Left ventricle myocardium inferior (tissue), 1 donor: ENCODE results near the gene RAP1B. TPM values are rescaled to one million over a fixed set of nuclear protein-coding genes. Genes with fewer than 3 reads are reported as not detected.

Experiments used
- DNase-seq: peaks from one replicate; pipeline ENCODE4 v3.0.0-alpha.2; 2020
- H3K27ac ChIP-seq: fragments of 200-600 bp; replicated peaks from 2 replicates; pipeline ENCODE4 v1.8.0; 2021
- H3K27me3 ChIP-seq: fragments of 200-600 bp; 2 replicates; pipeline ENCODE4 v1.8.0; 2021; ENCODE audit warnings: low read depth
- H3K36me3 ChIP-seq: fragments of 200-600 bp; 2 replicates; pipeline ENCODE4 v1.8.0; 2021
- H3K4me1 ChIP-seq: fragments of 200-600 bp; 2 replicates; pipeline ENCODE4 v1.8.0; 2021
- H3K4me3 ChIP-seq: fragments of 200-600 bp; 2 replicates; pipeline ENCODE4 v1.8.0; 2021; ENCODE audit warnings: mild to moderate bottlenecking, moderate library complexity
- H3K9me3 ChIP-seq: fragments of 200-600 bp; replicated peaks from 2 replicates; pipeline ENCODE4 v1.8.0; 2021
- intact Hi-C: fragments of 100-400 bp; cut with micrococcal nuclease; formaldehyde crosslinking; loops from one replicate; pipeline ENCODE4 v1.11.0; 2022
- total RNA-seq: library from RNA; stranded (reverse); fragmentation: NEBNext Ultra II Directional; extraction: Animal tissue kit (Norgen Biotek cat#: 25700); gene quantifications from one replicate; pipeline ENCODE4 v1.2.1, GENCODE V29; 2021
- TF ChIP-seq, protein P1 (sequence below): fragments of 200-600 bp; IDR thresholded peaks from 2 replicates; pipeline ENCODE4 v1.8.0; 2021; ENCODE audit warnings: antibody characterized with exemption, mild to moderate bottlenecking, borderline replicate concordance
- donor health status: DM: no; HTN: yes; CAD: no; lungs with severe emphysema.

Gene RAP1B
- total RNA-seq, 1 donor from 2014 or later = 41.5 TPM

DNA sequence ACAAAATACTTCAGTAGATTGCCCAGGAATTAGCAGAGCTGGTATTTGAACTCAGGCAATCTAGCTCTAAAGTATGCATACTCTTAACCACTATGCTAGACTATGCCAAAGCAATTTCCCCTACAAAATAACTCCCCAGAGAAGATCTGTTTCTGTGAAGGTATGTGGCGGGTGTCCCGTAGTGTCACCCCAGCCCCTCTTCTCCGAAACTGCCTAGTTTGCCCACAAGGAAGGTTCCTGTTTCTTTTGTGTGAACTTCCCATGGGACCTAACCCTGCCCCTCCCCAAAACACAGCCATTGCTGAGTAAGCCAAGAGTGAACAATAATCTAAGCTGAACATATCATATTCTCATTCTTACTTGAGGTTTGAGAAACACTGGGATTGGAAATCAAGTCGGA is 15.5 kb upstream of the RAP1B start:
- no peaks in the 10 kb centered on the region for H3K27me3 ChIP-seq
- no peak overlapping the region for H3K4me3 ChIP-seq
- TF ChIP-seq, protein P1, sequence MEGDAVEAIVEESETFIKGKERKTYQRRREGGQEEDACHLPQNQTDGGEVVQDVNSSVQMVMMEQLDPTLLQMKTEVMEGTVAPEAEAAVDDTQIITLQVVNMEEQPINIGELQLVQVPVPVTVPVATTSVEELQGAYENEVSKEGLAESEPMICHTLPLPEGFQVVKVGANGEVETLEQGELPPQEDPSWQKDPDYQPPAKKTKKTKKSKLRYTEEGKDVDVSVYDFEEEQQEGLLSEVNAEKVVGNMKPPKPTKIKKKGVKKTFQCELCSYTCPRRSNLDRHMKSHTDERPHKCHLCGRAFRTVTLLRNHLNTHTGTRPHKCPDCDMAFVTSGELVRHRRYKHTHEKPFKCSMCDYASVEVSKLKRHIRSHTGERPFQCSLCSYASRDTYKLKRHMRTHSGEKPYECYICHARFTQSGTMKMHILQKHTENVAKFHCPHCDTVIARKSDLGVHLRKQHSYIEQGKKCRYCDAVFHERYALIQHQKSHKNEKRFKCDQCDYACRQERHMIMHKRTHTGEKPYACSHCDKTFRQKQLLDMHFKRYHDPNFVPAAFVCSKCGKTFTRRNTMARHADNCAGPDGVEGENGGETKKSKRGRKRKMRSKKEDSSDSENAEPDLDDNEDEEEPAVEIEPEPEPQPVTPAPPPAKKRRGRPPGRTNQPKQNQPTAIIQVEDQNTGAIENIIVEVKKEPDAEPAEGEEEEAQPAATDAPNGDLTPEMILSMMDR = no peak
- no peaks in the 10 kb centered on the region for H3K4me1 ChIP-seq
- peaks cover 35% of the 10 kb centered on the region for H3K9me3 ChIP-seq
- H3K36me3 ChIP-seq = no peaks in the 10 kb centered on the region
- intact Hi-C loops = no loop called here
- H3K27ac ChIP-seq = no peak overlapping the region
- no peak for DNase-seq

DNA sequence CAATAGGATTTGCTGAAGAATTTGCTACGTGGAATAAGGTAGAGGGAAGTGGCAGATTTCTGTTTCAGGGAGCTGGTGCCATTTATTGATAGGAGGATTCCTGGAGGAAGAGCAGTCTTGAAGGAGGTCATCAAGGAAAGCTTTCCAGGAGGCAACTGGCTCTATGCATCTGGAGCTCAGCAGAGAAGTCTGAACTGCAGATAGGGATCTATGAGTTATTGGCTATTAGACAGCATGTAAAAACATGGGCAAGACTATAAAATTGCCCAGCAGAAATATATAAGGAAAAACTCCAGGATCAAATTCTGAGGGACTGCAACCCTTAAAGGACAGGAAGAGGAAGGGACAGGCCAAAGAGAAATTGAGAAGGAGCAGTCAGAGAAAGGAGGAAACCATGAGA is 8.9 kb upstream of the RAP1B start:
- Histone ChIP-seq H3K27ac (no peak overlapping the region), H3K4me1 (no peaks in the 10 kb centered on the region), H3K9me3 (no peaks in the 10 kb centered on the region), H3K27me3 (no peaks in the 10 kb centered on the region), H3K36me3 (no peaks in the 10 kb centered on the region), H3K4me3 (no peak overlapping the region)
- TF ChIP-seq, protein P1 = no peak
- intact Hi-C loops = no loop called here
- DNase-seq = no peak

DNA sequence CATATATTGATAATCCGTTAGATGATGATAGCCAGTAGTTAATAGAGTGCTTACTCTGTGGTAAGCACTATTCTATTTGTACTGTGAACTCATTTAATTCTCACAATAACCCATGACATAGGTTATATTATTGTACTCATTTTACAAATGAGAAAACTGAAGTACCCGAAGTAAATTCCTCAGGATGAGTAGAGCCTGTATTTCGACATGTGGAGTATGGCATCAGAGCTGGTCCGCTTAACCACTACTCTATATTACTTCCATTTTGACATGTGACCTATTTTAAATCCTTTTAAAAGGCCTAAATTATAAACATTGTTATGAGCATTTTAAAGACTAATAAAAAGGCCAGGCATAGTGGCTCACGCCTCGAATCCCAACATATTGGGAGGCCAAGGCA is 8.0 kb upstream of the RAP1B start:
- intact Hi-C loops = no loop called here
- no peaks in the 10 kb centered on the region for H3K27me3 ChIP-seq
- H3K36me3 ChIP-seq = no peaks in the 10 kb centered on the region
- no peak overlapping the region for H3K4me3 ChIP-seq
- no peak for DNase-seq
- TF ChIP-seq, protein P1 = no peak
- H3K4me1 ChIP-seq = no peaks in the 10 kb centered on the region
- no peaks in the 10 kb centered on the region for H3K9me3 ChIP-seq
- no peak overlapping the region for H3K27ac ChIP-seq

DNA sequence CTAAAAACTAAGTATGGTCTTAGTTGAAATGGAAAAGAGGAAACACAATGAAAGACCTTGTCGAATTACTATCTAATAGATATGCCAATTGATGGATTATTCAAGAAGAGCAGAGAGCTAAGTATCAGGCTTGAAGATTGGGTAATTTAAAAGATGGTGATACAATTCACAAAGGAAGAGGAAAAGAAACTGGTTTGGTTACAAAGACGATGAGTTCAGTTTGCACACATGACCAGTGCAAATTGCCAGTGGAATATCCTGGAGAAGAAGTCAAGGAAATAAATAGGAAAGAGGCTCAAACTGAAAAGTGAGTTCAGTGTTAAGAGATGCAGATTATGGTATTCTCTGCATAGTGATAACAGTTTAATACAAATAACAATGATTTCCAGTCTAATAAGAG is 2.5 kb upstream of the RAP1B start:
- intact Hi-C loops = no loop called here
- H3K9me3 ChIP-seq = no peaks in the 10 kb centered on the region
- no peak for DNase-seq
- TF ChIP-seq, protein P1 = no peak
- H3K4me1 ChIP-seq = peaks cover 24% of the 10 kb centered on the region
- no peaks in the 10 kb centered on the region for H3K27me3 ChIP-seq
- H3K4me3 ChIP-seq = no peak overlapping the region
- no peaks in the 10 kb centered on the region for H3K36me3 ChIP-seq
- no peak overlapping the region for H3K27ac ChIP-seq

DNA sequence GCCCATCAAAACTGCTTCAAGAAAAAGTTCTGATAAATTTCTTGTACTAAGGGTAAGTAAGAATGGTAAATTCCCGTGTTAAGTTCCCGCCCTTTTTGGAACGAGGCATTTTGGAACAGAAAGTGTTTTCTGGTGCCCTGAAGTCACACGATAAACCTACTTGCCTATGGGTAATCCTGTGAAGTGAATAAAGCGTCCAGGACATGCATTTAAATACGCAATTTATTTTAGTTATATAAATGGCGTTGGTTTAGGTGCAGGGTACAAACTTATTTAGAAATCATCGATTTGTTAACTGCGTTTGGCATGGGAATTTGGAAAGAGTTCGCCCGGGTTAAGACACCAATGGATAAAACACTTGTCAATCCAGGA is 715 bp upstream of the RAP1B start:
- H3K4me1 ChIP-seq = peaks cover 42% of the 10 kb centered on the region
- no peaks in the 10 kb centered on the region for H3K36me3 ChIP-seq
- no peak for DNase-seq
- H3K27ac ChIP-seq = peak overlapping the region; percentile 95
- TF ChIP-seq, protein P1 = no peak
- H3K4me3 ChIP-seq = peak overlapping the region; percentile 82
- no peaks in the 10 kb centered on the region for H3K27me3 ChIP-seq
- intact Hi-C loops = loop anchor here (10.0 kb wide), 1 partner anchor 245 kb away; no protein-coding TSS in a partner anchor
- H3K9me3 ChIP-seq = no peaks in the 10 kb centered on the region
